K562 (cell line): Measurements from ENCODE around the gene METRN. TPM values are rescaled to one million over a fixed set of nuclear protein-coding genes. Genes with fewer than 3 reads are reported as not detected.

Experiments
- ATF3 ChIP-seq, 2 experiments: fragments of 450-650 bp in 1 of 2; sonication (generic) in 1 of 2; formaldehyde crosslinking in 1 of 2; IDR thresholded peaks in 1 of 2; conservative IDR thresholded peaks in 1 of 2; 2 replicates each; pipeline versions ENCODE4 v1.6.1 to v1.8.1; 2016 to 2023; ENCODE audit warnings: mild to moderate bottlenecking in 2 of 2, moderate library complexity in 2 of 2, inconsistent platforms in 1 of 2, missing genetic modification reagents in 1 of 2
- CHD2 ChIP-seq: IDR thresholded peaks from 2 replicates; pipeline ENCODE4 v1.6.1; 2011; ENCODE audit warnings: low read depth, low read length
- ETV1 ChIP-seq: fragments of 450-650 bp; conservative IDR thresholded peaks from 2 replicates; pipeline ENCODE4 v1.6.1; 2016; ENCODE audit warnings: missing genetic modification characterization, control low read depth, low read depth, missing compliant biosample characterization
- GABPA ChIP-seq: fragments of 200-800 bp; sonication (Bioruptor generic); conservative IDR thresholded peaks from 2 replicates; pipeline ENCODE4 v1.6.1; 2016; ENCODE audit warnings: low read depth, missing genetic modification characterization, missing compliant biosample characterization
- PHB ChIP-seq: fragments of 250-450 bp; sonication (Bioruptor Pico); IDR thresholded peaks from 2 replicates; pipeline ENCODE4 v1.5.0; 2021
- POU5F1 ChIP-seq: fragments of 150-350 bp; IDR thresholded peaks from 2 replicates; pipeline ENCODE4 v1.6.1; 2014; ENCODE audit warnings: borderline replicate concordance, low read length, low read depth, mild to moderate bottlenecking; ENCODE audit not compliant: partially characterized antibody
- RBM17 ChIP-seq: fragments of 200-400 bp; formaldehyde crosslinking; IDR thresholded peaks from 2 replicates; pipeline ENCODE4 v1.6.1; 2017; ENCODE audit warnings: low read depth, mild to moderate bottlenecking, low read length, borderline replicate concordance
- RFX7 ChIP-seq: fragments of 250-450 bp; sonication (Bioruptor Pico); IDR thresholded peaks from 2 replicates; pipeline ENCODE4 v1.5.1; 2021; ENCODE audit warnings: mild to moderate bottlenecking
- RNF2 ChIP-seq: sonication (generic); IDR thresholded peaks from 2 replicates; pipeline ENCODE4 v1.6.1; 2016
- SAFB2 ChIP-seq: fragments of 200-400 bp; formaldehyde crosslinking; IDR thresholded peaks from 2 replicates; pipeline ENCODE4 v1.6.1; 2018; ENCODE audit warnings: borderline replicate concordance, low read length, low read depth, moderate library complexity; ENCODE audit not compliant: severe bottlenecking
- SMAD1 ChIP-seq: fragments of 150-350 bp; IDR thresholded peaks from 2 replicates; pipeline ENCODE4 v1.6.1; 2014; ENCODE audit warnings: low read length, low read depth; ENCODE audit not compliant: partially characterized antibody
- ZNF512 ChIP-seq: IDR thresholded peaks from 2 replicates; pipeline ENCODE4 v1.6.1; 2016; ENCODE audit warnings: missing genetic modification characterization, missing compliant biosample characterization
- polyA plus RNA-seq, 8 experiments: library from polyadenylated mRNA; depleted of rRNA in 4 of 8; stranded (reverse) in 5 of 8; unstranded in 3 of 8; fragments of >200 nt; fragmentation: Nextera tagmentation in 2 of 8; fragmentation: Illumina TruSeq in 1 of 8; extraction: Ambion mirVana in 2 of 8; extraction: Trizol in 1 of 8; gene quantifications; 2 replicates each; pipeline versions ENCODE4 v1.2.1 to v1.2.3, GENCODE V29; 2011 to 2014; ENCODE audit warnings: inconsistent platforms in 1 of 8, missing spikeins in 1 of 8
- total RNA-seq, 7 experiments: library from RNA; depleted of rRNA in 6 of 7; stranded (reverse); fragments of >200 nt in 6 of 7; fragmentation: Illumina TruSeq in 2 of 7; extraction: Trizol in 2 of 7; gene quantifications; 2 replicates each; pipeline versions ENCODE4 v1.2.1 to v1.2.3, GENCODE V29; 2011 to 2021; ENCODE audit warnings: low replicate concordance in 1 of 7
- TF ChIP-seq, protein P1 (sequence below): sonication (generic); formaldehyde crosslinking; IDR thresholded peaks from 2 replicates; pipeline ENCODE4 v1.8.0; 2022; ENCODE audit warnings: mild to moderate bottlenecking, missing genetic modification reagents
- TF ChIP-seq, protein P2 (sequence below): fragments of 450-650 bp; IDR thresholded peaks from 2 replicates; pipeline ENCODE4 v1.6.1; 2016; ENCODE audit warnings: mild to moderate bottlenecking
- TF ChIP-seq, protein P3 (sequence below): fragments of 450-650 bp; IDR thresholded peaks from 2 replicates; pipeline ENCODE4 v1.6.1; 2017; ENCODE audit warnings: mild to moderate bottlenecking, moderate library complexity

METRN gene
- total and polyA plus RNA-seq, 9 of the 15 experiments (the other 6 are each of a cell fraction or from before 2014, with no cell fraction given), result 0.20 to 89.8 (median 15.4) TPM

DNA sequence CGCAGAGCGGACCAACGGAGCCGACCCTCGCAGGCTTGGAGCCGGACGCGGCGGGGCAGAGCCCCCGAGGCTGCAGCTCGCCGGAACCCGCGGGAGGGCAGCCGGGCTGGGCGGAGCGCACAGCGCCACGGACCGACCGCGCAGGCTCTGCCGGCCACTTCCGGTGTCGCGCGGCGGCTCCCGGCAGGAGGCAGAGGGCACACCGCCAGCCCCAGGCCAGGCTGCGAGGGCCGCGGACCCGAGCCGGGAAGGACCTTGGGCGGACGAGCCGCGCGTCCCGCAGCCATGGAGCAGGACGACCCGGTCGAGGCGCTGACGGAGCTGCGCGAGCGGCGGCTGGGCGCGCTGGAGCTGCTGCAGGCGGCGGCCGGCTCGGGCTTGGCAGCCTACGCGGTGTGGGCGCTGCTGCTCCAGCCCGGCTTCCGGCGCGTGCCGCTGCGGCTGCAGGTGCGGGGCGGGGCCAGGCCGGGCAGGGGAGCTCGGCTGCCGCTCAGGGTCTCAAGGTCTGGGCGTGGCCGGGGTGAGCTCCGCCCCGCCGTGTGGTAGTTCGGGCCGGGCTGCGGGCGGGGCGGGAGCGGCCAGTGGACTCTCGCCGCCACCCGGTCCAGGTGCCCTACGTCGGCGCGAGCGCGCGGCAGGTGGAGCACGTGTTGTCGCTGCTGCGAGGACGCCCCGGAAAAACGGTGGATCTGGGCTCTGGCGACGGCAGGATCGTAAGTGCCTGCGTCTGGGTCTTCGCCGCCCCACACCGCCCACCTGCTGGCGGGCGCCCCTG lies 6.3 kb downstream of the METRN start, which contains the start of gene ANTKMT (continued):
- TF ChIP-seq, protein P1, sequence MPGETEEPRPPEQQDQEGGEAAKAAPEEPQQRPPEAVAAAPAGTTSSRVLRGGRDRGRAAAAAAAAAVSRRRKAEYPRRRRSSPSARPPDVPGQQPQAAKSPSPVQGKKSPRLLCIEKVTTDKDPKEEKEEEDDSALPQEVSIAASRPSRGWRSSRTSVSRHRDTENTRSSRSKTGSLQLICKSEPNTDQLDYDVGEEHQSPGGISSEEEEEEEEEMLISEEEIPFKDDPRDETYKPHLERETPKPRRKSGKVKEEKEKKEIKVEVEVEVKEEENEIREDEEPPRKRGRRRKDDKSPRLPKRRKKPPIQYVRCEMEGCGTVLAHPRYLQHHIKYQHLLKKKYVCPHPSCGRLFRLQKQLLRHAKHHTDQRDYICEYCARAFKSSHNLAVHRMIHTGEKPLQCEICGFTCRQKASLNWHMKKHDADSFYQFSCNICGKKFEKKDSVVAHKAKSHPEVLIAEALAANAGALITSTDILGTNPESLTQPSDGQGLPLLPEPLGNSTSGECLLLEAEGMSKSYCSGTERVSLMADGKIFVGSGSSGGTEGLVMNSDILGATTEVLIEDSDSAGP (CRISPR knock-in tag), result no peak; the same call in 1 of the 2 replicates
- TF ChIP-seq ATF3 (IDR thresholded peaks at IDR 0.05), result no peak
- TF ChIP-seq ATF3 (CRISPR knock-in tag; conservative IDR thresholded peaks at IDR 0.05), result no peak
- TF ChIP-seq, protein P2, sequence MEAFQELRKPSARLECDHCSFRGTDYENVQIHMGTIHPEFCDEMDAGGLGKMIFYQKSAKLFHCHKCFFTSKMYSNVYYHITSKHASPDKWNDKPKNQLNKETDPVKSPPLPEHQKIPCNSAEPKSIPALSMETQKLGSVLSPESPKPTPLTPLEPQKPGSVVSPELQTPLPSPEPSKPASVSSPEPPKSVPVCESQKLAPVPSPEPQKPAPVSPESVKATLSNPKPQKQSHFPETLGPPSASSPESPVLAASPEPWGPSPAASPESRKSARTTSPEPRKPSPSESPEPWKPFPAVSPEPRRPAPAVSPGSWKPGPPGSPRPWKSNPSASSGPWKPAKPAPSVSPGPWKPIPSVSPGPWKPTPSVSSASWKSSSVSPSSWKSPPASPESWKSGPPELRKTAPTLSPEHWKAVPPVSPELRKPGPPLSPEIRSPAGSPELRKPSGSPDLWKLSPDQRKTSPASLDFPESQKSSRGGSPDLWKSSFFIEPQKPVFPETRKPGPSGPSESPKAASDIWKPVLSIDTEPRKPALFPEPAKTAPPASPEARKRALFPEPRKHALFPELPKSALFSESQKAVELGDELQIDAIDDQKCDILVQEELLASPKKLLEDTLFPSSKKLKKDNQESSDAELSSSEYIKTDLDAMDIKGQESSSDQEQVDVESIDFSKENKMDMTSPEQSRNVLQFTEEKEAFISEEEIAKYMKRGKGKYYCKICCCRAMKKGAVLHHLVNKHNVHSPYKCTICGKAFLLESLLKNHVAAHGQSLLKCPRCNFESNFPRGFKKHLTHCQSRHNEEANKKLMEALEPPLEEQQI, result no peak
- TF ChIP-seq SMAD1, result no peak
- 0 out of 2 replicates have a peak, but pooled peaks have one; percentile 9 for TF ChIP-seq ETV1 (tag)
- no peak for TF ChIP-seq SAFB2
- TF ChIP-seq ZNF512 (tag), result no peak
- TF ChIP-seq POU5F1, result no peak
- TF ChIP-seq GABPA (tag), result peak; percentile 99
- TF ChIP-seq RFX7, result no peak
- TF ChIP-seq RNF2, result no peak
- no peak; the same call in 1 of the 2 replicates for TF ChIP-seq CHD2
- TF ChIP-seq, protein P3, sequence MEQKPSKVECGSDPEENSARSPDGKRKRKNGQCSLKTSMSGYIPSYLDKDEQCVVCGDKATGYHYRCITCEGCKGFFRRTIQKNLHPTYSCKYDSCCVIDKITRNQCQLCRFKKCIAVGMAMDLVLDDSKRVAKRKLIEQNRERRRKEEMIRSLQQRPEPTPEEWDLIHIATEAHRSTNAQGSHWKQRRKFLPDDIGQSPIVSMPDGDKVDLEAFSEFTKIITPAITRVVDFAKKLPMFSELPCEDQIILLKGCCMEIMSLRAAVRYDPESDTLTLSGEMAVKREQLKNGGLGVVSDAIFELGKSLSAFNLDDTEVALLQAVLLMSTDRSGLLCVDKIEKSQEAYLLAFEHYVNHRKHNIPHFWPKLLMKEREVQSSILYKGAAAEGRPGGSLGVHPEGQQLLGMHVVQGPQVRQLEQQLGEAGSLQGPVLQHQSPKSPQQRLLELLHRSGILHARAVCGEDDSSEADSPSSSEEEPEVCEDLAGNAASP, result no peak
- TF ChIP-seq PHB, result no peak
- TF ChIP-seq RBM17, result no peak
